GM18508 (cell line): ENCODE results near the gene RAB38.
A peak's percentile ranks its signal among the peaks of the same experiment; 100 is the strongest.

Experiments used
- ATAC-seq: cut with Tn5 transposase; IDR thresholded peaks from one replicate; pipeline ENCODE4 v1.9.1; 2021; ENCODE audit warnings: moderate number of reproducible peaks; ENCODE audit not compliant: insufficient read depth, unreplicated experiment

The RAB38 gene

GRCh38 chr11:88105951-88106350 lies 69.3 kb downstream of the RAB38 start:
- no peak for ATAC-seq

GRCh38 chr11:88105526-88105925 lies 69.7 kb downstream of the RAB38 start:
- ATAC-seq, result no peak

GRCh38 chr11:88104408-88104807 lies 70.8 kb downstream of the RAB38 start:
- peak; percentile 53 for ATAC-seq

GRCh38 chr11:88103337-88104206 lies 71.7 kb downstream of the RAB38 start:
- ATAC-seq, result peak; percentile 85

- no peak for ATAC-seq
Measured at GRCh38 chr11:88102598-88102934, 72.7 kb downstream of the RAB38 start.

GRCh38 chr11:88101881-88102597 lies 73.2 kb downstream of the RAB38 start:
- no peak for ATAC-seq

- no peak for ATAC-seq
Measured at GRCh38 chr11:88100151-88100550, 75.1 kb downstream of the RAB38 start.

- no peak for ATAC-seq
Measured at GRCh38 chr11:88098289-88098688, 77.0 kb downstream of the RAB38 start.

- no peak for ATAC-seq
Measured at GRCh38 chr11:88089134-88089533, 86.1 kb downstream of the RAB38 start.

GRCh38 chr11:88087337-88087736 lies 87.9 kb downstream of the RAB38 start:
- no peak for ATAC-seq

GRCh38 chr11:88086297-88086696 lies 88.9 kb downstream of the RAB38 start:
- ATAC-seq, result no peak

- ATAC-seq, result no peak
Measured at GRCh38 chr11:88070437-88070836, 104.8 kb downstream of the RAB38 start.

GRCh38 chr11:88068848-88069554 lies 106.2 kb downstream of the RAB38 start:
- ATAC-seq, result no peak

- no peak for ATAC-seq
Measured at GRCh38 chr11:88066090-88066489, 109.2 kb downstream of the RAB38 start.

- no peak for ATAC-seq
Measured at GRCh38 chr11:88064097-88064705, 111.0 kb downstream of the RAB38 start.
